ENCODE data around the gene CSNK2A1. TPM values are rescaled to one million over a fixed set of nuclear protein-coding genes. Genes with fewer than 3 reads are reported as not detected.

The CSNK2A1 gene
- total RNA-seq, 6 donors from 2014 or later, result 54.4 to 111 (median 79.8) TPM

GRCh38 chr20:507006-507758 lies 36.4 kb downstream of the CSNK2A1 start:
- peaks cover 9 to 51% (median 29%) of the 10 kb centered on the region in 4 donors for H3K36me3 ChIP-seq

GRCh38 chr20:504632-505075 lies 38.9 kb downstream of the CSNK2A1 start:
- Histone ChIP-seq H3K4me1 (peaks cover 5 to 14% (median 9%) of the 10 kb centered on the region in 4 donors), H3K27me3 (no peaks in the 10 kb centered on the region), H3K27ac (no peak overlapping the region), H3K9me3 (no peaks in the 10 kb centered on the region), H3K36me3 (peaks cover 9 to 68% (median 39%) of the 10 kb centered on the region in 4 donors), H3K4me3 (no peak overlapping the region)
- no peak for ATAC-seq (ENCODE audit: low FRiP score in 2 of 2)
- DNase-seq, result no peak
- TF ChIP-seq CTCF (IDR thresholded peaks at IDR 0.05), result no peak
- TF ChIP-seq POLR2A (IDR thresholded peaks at IDR 0.05), result no peak
- TF ChIP-seq EP300 (IDR thresholded peaks at IDR 0.05), result no peak
- TF ChIP-seq POLR2AphosphoS5 (IDR thresholded peaks at IDR 0.05), result no peak
- 82 to 94% methylated on average over 3 of the region's 3 CpGs for WGBS, 2 donors

More at GRCh38 chr20:507006-507758, 36.4 kb downstream of the CSNK2A1 start:
- WGBS, 2 donors, result 75 to 87% methylated on average over 7 of the region's 7 CpGs
- Histone ChIP-seq H3K9me3 (no peaks in the 10 kb centered on the region), H3K4me3 (no peak overlapping the region), H3K27me3 (no peaks in the 10 kb centered on the region), H3K27ac (no peak overlapping the region), H3K4me1 (peaks cover 5 to 16% (median 11%) of the 10 kb centered on the region in 4 donors)
- TF ChIP-seq CTCF (IDR thresholded peaks at IDR 0.05), result no peak
- no peak for TF ChIP-seq POLR2AphosphoS5 (IDR thresholded peaks at IDR 0.05)
- no peak for TF ChIP-seq POLR2A (IDR thresholded peaks at IDR 0.05)
- TF ChIP-seq EP300 (IDR thresholded peaks at IDR 0.05), result no peak
- ATAC-seq (ENCODE audit: low FRiP score in 2 of 2) (no peak), DNase-seq (no peak)

- DNase-seq (no peak), ATAC-seq (ENCODE audit: low FRiP score in 2 of 2) (no peak)
- H3K27ac ChIP-seq, result no peak overlapping the region
- no peaks in the 10 kb centered on the region for H3K27me3 ChIP-seq
- peaks cover 18 to 82% (median 47%) of the 10 kb centered on the region in 4 donors for H3K36me3 ChIP-seq
- TF ChIP-seq POLR2AphosphoS5 (IDR thresholded peaks at IDR 0.05), result no peak
- TF ChIP-seq POLR2A (IDR thresholded peaks at IDR 0.05), result no peak
- no peak for TF ChIP-seq CTCF (IDR thresholded peaks at IDR 0.05)
- TF ChIP-seq EP300 (IDR thresholded peaks at IDR 0.05), result no peak
- peaks cover under 1 to 7% (median 5%) of the 10 kb centered on the region in 4 donors for H3K4me1 ChIP-seq
- 93% methylated on average over 11 of the region's 11 CpGs for WGBS, 2 donors
- H3K9me3 ChIP-seq, result no peaks in the 10 kb centered on the region
- H3K4me3 ChIP-seq, result no peak overlapping the region
Observed at GRCh38 chr20:503048-503737, 40.4 kb downstream of the CSNK2A1 start.

GRCh38 chr20:497979-498378 lies 45.6 kb downstream of the CSNK2A1 start:
- H3K27ac ChIP-seq, result no peak overlapping the region
- H3K4me3 ChIP-seq, result no peak overlapping the region
- 92 to 96% methylated on average over 2 of the region's 2 CpGs for WGBS, 2 donors
- no peak for ATAC-seq (ENCODE audit: low FRiP score in 2 of 2)
- peaks cover 17 to 88% (median 42%) of the 10 kb centered on the region in 4 donors for H3K36me3 ChIP-seq
- H3K4me1 ChIP-seq, result peaks cover 0 to 13% (median 5%) of the 10 kb centered on the region in 4 donors
- TF ChIP-seq POLR2A (IDR thresholded peaks at IDR 0.05) (no peak), CTCF (IDR thresholded peaks at IDR 0.05) (no peak), EP300 (IDR thresholded peaks at IDR 0.05) (no peak), POLR2AphosphoS5 (IDR thresholded peaks at IDR 0.05) (no peak)
- no peaks in the 10 kb centered on the region for H3K27me3 ChIP-seq
- H3K9me3 ChIP-seq, result no peaks in the 10 kb centered on the region
- no peak for DNase-seq
